H1 (cell line): ENCODE results near the gene GADD45B. TPM values are rescaled to one million over a fixed set of nuclear protein-coding genes. Genes with fewer than 3 reads are reported as not detected.

ENCODE experiments used
- RNF2 ChIP-seq: fragments of 200-900, 300-1000 bp; sonication (generic); IDR thresholded peaks from 2 replicates; pipeline ENCODE4 v1.7.1; 2016; ENCODE audit warnings: borderline replicate concordance, low read depth, mild to moderate bottlenecking, antibody characterized with exemption, low read length; ENCODE audit not compliant: poor library complexity, severe bottlenecking; ENCODE audit errors: missing control alignments
- TBP ChIP-seq: IDR thresholded peaks from 2 replicates; pipeline ENCODE4 v1.6.1; 2011; ENCODE audit warnings: low read depth, low read length, improper control_type of control experiment
- YY1 ChIP-seq: IDR thresholded peaks from 2 replicates; pipeline ENCODE4 v1.6.1; 2011; ENCODE audit warnings: low read depth, mild to moderate bottlenecking, low read length
- polyA plus RNA-seq, 7 experiments: library from polyadenylated mRNA; depleted of rRNA in 3 of 7; stranded (reverse) in 5 of 7; unstranded in 2 of 7; fragments of >200 nt in 5 of 7; fragments of 200-250 nt in 2 of 7; gene quantifications; 1 replicate in 5 of 7; 2 replicates in 1 of 7; 4 replicates in 1 of 7; pipeline versions ENCODE4 v1.2.1 to v1.2.3, GENCODE V29; 2011 to 2013; ENCODE audit warnings: missing spikeins in 2 of 7, mixed read lengths in 2 of 7
- total RNA-seq: library from RNA; stranded (reverse); fragmentation: NEBNext Ultra II Directional; extraction: Animal tissue kit (Norgen Biotek cat#: 25700); gene quantifications from 2 replicates; pipeline ENCODE4 v1.2.1, GENCODE V29; 2021
- TF ChIP-seq, protein P1 (sequence below): fragments of 300-600 bp; sonication (generic); IDR thresholded peaks from 2 replicates; pipeline ENCODE4 v1.7.1; 2012; ENCODE audit warnings: low read length, moderate library complexity, mild to moderate bottlenecking, inconsistent platforms; ENCODE audit not compliant: insufficient replicate concordance

GADD45B gene
- total and polyA plus RNA-seq, 2 of the 8 experiments (the other 6 are each of a cell fraction or from before 2014, with no cell fraction given), result 7.4 to 11.4 TPM

DNA sequence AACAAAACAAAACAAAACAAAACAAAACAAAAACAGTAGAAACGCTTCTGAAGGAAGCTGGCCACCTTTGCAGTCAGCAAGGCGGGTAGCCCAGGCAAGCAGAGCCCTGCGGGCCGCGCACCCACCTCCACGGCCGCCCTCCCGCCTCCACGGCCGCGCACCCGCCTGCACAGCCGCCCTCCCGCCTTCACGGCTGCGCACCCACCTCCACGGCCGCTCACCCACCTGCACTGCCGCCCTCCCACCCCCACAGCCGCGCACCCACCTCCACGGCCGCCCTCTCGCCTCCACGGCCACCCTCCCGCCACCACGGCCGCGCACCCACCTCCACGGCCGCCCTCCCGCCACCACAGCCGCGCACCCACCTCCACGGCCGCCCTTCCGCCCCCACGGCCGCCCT, 39.5 kb upstream of the GADD45B start (continued):
- TF ChIP-seq, protein P1, sequence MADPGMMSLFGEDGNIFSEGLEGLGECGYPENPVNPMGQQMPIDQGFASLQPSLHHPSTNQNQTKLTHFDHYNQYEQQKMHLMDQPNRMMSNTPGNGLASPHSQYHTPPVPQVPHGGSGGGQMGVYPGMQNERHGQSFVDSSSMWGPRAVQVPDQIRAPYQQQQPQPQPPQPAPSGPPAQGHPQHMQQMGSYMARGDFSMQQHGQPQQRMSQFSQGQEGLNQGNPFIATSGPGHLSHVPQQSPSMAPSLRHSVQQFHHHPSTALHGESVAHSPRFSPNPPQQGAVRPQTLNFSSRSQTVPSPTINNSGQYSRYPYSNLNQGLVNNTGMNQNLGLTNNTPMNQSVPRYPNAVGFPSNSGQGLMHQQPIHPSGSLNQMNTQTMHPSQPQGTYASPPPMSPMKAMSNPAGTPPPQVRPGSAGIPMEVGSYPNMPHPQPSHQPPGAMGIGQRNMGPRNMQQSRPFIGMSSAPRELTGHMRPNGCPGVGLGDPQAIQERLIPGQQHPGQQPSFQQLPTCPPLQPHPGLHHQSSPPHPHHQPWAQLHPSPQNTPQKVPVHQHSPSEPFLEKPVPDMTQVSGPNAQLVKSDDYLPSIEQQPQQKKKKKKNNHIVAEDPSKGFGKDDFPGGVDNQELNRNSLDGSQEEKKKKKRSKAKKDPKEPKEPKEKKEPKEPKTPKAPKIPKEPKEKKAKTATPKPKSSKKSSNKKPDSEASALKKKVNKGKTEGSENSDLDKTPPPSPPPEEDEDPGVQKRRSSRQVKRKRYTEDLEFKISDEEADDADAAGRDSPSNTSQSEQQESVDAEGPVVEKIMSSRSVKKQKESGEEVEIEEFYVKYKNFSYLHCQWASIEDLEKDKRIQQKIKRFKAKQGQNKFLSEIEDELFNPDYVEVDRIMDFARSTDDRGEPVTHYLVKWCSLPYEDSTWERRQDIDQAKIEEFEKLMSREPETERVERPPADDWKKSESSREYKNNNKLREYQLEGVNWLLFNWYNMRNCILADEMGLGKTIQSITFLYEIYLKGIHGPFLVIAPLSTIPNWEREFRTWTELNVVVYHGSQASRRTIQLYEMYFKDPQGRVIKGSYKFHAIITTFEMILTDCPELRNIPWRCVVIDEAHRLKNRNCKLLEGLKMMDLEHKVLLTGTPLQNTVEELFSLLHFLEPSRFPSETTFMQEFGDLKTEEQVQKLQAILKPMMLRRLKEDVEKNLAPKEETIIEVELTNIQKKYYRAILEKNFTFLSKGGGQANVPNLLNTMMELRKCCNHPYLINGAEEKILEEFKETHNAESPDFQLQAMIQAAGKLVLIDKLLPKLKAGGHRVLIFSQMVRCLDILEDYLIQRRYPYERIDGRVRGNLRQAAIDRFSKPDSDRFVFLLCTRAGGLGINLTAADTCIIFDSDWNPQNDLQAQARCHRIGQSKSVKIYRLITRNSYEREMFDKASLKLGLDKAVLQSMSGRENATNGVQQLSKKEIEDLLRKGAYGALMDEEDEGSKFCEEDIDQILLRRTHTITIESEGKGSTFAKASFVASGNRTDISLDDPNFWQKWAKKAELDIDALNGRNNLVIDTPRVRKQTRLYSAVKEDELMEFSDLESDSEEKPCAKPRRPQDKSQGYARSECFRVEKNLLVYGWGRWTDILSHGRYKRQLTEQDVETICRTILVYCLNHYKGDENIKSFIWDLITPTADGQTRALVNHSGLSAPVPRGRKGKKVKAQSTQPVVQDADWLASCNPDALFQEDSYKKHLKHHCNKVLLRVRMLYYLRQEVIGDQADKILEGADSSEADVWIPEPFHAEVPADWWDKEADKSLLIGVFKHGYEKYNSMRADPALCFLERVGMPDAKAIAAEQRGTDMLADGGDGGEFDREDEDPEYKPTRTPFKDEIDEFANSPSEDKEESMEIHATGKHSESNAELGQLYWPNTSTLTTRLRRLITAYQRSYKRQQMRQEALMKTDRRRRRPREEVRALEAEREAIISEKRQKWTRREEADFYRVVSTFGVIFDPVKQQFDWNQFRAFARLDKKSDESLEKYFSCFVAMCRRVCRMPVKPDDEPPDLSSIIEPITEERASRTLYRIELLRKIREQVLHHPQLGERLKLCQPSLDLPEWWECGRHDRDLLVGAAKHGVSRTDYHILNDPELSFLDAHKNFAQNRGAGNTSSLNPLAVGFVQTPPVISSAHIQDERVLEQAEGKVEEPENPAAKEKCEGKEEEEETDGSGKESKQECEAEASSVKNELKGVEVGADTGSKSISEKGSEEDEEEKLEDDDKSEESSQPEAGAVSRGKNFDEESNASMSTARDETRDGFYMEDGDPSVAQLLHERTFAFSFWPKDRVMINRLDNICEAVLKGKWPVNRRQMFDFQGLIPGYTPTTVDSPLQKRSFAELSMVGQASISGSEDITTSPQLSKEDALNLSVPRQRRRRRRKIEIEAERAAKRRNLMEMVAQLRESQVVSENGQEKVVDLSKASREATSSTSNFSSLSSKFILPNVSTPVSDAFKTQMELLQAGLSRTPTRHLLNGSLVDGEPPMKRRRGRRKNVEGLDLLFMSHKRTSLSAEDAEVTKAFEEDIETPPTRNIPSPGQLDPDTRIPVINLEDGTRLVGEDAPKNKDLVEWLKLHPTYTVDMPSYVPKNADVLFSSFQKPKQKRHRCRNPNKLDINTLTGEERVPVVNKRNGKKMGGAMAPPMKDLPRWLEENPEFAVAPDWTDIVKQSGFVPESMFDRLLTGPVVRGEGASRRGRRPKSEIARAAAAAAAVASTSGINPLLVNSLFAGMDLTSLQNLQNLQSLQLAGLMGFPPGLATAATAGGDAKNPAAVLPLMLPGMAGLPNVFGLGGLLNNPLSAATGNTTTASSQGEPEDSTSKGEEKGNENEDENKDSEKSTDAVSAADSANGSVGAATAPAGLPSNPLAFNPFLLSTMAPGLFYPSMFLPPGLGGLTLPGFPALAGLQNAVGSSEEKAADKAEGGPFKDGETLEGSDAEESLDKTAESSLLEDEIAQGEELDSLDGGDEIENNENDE, result no peak
- TF ChIP-seq TBP, result no peak
- TF ChIP-seq RNF2, result no peak
- TF ChIP-seq YY1, result no peak
